IPS DF 19.7 (cell line): ENCODE results near the gene CLPTM1L.
"Not testable (repeated sequence)": the region's sequence is repeated elsewhere in the genome, so short reads cannot be mapped to it uniquely, and the experiment has no call there.

Source experiments
- DNase-seq: peaks from one replicate; pipeline ENCODE4 v3.0.0-alpha.2; 2013; ENCODE audit warnings: low read depth, low spot score

CLPTM1L gene

DNA sequence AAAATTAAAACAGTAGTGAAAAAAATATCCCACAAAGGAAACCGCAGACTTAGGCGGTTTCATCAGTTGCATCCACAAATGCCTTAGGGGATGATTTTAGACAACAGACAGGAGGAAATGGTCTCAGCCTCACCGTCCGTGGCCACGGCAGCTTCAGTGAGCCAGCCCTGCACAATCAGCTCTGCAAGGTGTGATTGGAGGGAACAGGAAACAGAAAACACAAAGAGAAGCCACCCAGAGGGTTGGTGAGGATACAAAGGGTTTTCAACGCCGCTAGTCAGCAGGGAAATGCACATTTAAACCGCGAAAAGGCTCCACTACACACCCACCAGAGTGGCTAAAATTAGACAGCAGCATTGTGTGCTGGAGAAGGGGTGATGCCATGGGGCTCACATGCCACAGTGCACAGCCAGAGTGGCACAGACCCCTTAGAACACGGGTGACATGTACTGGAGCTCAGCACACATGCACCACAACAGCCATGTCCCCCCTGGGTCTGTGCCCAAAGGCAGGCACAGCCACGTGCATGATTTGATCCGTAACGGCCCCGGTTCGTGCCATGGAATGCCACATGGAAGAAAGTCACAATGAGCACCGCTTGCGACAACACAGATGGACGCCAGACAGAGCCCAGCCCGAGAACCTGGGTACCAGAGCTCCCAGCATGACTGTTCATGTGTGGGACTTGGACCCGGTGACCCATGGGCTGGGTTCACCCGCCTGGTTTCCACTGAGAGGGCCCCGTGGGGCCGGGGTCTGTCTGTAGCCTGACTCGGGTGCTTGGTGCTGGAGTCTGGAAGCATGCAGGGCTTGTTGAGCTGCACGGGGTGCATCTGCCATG is 31.7 kb downstream of the CLPTM1L start:
- no peak for DNase-seq

GRCh38 chr5:1312206-1312605 is 32.7 kb downstream of the CLPTM1L start:
- no peak for DNase-seq

DNA sequence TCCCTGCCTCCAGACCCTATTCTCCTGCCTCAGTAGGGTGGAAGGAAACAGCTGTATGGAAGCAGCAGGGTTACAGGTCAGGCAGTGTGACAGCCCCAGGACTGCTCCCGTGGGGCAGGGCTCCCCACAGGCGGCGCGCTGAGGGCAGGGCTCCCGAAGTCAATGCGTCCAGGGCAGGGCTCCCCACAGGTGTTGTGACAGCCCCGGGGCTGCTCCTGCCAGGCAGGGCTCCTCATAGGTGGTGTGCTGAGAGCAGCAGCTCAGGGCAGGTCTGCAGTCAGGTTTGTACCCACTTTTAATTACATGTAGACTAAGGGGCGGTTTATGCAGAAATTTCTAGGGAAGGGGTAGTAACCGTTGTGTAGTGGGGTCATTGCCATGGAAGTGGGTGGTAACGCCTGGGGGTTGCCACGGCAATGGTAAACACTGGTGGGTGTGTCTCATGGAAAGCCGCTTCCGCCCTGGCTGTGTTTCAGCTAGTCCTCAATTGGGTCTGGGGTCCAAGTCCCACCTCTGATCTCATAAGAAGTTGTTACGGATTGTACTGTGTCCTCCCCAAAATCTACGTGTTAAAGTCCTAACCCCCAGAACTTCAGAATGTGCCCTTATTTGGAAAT is 33.4 kb downstream of the CLPTM1L start:
- no peak for DNase-seq

DNA sequence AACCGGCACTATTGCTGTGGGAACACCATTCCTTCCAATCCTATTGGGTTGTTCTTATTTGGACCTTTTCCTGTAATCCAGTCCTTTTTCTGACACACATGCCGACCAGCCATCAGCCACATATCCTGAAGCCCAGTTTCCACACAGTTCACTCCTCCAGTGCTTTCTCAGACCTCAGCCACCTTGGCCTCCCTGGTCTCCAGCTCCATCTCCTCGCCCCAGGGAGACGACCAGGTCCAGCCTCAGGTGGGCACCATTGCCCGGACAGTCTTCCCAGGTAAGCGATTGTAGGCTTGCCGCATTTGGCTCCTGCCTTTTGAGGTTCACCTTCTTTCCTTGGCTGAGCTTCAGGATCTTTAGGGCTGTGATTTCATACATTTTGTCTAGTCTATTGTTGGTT is 34.8 kb downstream of the CLPTM1L start:
- DNase-seq: no peak

GRCh38 chr5:1304033-1304432 is 40.9 kb downstream of the CLPTM1L start:
- DNase-seq: no peak

- DNase-seq: no peak
These were observed 42.6 kb downstream of the CLPTM1L start for GRCh38 chr5:1302258-1302657.

GRCh38 chr5:1300581-1301083 is 44.3 kb downstream of the CLPTM1L start:
- DNase-seq: no peak

GRCh38 chr5:1299961-1300360 is 44.9 kb downstream of the CLPTM1L start:
- DNase-seq: no peak

DNA sequence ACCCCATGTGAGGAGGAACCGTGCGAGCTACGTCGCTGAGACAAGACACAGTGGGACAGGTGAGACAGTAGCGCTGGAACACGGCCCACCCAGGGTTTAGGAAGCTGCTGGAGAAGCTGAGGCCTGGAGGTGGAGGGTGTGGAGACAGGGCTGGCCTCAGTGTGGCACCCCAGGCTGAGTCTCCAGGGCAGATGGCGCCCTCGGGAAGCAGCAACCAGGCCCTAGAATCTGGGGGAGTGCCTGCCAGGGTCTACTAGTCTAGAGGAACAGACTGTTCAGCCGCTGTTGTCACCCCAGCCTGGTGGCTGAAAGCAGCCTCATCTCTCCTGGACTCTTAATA is 45.4 kb downstream of the CLPTM1L start:
- no peak for DNase-seq

DNA sequence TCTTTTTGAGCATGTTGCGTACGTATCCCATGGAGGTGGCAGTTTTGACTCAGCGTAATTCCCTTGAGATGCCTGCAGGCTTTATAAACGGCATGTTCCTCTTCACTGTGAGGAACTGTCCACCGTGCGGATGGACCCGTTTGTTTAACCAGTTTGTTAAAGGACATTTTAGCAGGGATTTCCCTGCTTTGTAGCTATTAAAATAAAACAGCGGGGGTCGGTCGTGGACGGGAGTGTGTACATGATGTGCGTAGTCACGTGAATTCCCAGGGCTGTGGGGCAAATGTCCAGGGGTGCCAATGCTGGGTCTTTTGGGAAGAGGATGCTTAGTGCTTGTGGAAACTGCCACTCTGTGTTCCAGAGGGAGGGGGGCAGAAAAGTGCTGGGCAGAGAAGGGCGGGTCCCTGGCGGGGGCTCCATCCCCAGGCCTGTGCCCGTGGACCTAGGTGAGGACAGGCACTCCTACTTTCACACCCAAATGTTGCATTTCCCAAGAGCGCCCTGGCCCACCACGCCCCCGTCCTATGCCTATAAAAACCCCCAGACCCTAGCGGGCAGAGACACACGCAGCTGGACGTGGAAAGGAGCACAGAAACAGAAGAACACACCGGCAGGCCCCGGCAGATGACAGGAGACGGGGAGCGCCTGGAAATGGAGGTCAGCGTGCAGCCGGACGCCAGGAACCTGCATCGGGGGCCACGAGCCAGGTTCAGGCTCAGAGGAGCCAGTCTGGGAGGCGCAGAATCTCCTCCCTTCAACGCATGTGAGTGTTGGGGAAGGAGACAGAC is 46.0 kb downstream of the CLPTM1L start:
- DNase-seq: no peak

DNA sequence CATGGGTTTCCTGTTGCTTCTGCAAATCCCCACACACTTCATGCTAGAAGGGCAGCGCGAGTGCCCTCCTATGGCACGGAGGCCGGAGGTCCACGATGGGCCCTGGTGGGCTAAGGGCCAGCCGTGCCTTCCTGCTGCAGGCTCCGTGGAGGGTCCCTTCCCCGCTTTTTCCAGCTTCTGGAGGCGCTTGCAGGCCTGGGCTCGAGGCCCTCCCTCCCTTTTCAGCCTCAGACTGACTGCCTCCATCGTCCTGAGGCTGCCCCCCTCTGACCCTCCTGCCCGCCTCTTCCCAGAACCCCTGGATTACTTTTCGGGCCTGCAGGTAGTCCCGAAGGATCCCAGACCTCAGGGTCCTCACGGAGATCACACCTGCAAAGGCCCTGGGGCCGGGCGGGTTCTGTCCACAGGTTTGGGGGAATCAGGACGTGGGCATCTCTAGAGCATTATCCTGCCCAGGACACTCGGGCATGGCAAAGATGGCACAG is 46.8 kb downstream of the CLPTM1L start:
- DNase-seq: no peak

DNA sequence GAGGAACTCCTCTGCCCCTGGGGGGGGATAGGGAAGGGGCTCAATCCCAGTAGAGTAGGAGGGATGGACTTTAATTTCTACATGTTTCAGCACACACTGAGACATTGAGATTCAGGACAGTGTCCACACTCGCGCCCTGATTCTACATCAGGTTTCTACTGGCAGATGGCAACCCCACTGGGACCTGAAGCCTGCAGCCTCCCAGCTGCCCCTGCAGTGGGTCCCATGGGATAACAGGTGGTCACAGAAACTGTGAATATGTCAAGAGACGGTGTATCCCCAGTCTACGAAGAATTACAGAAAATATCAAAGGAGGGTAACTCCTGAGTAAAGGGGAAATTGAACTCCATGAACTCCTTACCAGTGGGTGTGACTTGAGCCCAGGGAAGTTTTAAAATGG is 47.7 kb downstream of the CLPTM1L start:
- DNase-seq: no peak

DNA sequence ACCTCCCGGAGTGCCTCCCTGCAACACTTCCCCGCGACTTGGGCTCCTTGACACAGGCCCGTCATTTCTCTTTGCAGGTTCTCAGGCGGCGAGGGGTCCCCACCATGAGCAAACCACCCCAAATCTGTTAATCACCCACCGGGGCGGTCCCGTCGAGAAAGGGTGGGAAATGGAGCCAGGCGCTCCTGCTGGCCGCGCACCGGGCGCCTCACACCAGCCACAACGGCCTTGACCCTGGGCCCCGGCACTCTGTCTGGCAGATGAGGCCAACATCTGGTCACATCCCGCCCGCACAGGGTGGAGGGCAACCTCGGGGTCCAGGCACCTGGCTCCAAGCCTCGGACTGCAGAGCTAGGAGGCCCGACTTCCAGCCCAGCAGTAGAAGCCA is 49.3 kb downstream of the CLPTM1L start:
- no peak for DNase-seq

GRCh38 chr5:1294835-1295649 is 49.9 kb downstream of the CLPTM1L start, which contains the start of gene TERT:
TSS of gene TERT (minus strand) at chr5:1295068. CDS start at chr5:1294989, 79 bp downstream.
- DNase-seq: no peak

DNA sequence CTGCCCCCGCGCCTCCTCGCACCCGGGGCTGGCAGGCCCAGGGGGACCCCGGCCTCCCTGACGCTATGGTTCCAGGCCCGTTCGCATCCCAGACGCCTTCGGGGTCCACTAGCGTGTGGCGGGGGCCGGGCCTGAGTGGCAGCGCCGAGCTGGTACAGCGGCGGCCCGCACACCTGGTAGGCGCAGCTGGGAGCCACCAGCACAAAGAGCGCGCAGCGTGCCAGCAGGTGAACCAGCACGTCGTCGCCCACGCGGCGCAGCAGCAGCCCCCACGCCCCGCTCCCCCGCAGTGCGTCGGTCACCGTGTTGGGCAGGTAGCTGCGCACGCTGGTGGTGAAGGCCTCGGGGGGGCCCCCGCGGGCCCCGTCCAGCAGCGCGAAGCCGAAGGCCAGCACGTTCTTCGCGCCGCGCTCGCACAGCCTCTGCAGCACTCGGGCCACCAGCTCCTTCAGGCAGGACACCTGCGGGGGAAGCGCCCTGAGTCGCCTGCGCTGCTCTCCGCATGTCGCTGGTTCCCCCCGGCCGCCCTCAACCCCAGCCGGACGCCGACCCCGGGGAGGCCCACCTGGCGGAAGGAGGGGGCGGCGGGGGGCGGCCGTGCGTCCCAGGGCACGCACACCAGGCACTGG is 50.6 kb downstream of the CLPTM1L start:
- no peak for DNase-seq

DNA sequence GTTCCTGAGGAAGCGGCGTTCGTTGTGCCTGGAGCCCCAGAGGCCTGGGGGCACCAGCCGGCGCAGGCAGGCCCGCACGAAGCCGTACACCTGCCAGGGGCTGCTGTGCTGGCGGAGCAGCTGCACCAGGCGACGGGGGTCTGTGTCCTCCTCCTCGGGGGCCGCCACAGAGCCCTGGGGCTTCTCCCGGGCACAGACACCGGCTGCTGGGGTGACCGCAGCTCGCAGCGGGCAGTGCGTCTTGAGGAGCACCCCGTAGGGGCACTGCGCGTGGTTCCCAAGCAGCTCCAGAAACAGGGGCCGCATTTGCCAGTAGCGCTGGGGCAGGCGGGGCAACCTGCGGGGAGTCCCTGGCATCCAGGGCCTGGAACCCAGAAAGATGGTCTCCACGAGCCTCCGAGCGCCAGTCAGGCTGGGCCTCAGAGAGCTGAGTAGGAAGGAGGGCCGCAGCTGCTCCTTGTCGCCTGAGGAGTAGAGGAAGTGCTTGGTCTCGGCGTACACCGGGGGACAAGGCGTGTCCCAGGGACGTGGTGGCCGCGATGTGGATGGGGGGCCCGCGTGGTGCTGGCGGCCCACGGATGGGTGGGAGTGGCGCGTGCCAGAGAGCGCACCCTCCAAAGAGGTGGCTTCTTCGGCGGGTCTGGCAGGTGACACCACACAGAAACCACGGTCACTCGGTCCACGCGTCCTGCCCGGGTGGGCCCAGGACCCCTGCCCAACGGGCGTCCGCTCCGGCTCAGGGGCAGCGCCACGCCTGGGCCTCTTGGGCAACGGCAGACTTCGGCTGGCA is 51.3 kb downstream of the CLPTM1L start:
- DNase-seq: no peak

DNA sequence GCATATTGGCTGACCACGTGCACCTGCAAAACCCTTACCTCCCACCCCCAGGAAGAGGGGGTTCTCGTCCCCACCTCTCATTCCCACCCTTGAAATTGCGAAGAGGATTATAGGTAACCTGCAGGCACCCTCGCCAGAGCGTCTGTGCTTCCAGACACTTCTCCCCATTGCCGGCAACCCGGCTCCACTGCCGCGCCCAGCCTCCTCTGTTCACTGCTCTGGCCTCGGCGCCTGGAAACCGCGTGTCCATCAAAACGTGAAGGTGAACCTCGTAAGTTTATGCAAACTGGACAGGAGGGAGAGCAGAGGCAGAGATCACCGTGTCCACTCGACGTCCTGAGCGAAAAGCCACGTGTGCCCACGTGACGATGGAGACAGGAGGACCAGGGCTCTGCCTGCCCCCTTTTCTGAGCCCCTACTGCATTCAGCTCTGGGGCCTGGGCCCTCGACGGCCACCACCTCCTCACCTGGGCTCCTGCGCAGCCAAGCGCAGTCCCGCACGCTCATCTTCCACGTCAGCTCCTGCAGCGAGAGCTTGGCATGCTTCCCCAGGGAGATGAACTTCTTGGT is 52.0 kb downstream of the CLPTM1L start:
- DNase-seq: no peak

GRCh38 chr5:1292139-1292538 is 52.8 kb downstream of the CLPTM1L start:
- no peak for DNase-seq

DNA sequence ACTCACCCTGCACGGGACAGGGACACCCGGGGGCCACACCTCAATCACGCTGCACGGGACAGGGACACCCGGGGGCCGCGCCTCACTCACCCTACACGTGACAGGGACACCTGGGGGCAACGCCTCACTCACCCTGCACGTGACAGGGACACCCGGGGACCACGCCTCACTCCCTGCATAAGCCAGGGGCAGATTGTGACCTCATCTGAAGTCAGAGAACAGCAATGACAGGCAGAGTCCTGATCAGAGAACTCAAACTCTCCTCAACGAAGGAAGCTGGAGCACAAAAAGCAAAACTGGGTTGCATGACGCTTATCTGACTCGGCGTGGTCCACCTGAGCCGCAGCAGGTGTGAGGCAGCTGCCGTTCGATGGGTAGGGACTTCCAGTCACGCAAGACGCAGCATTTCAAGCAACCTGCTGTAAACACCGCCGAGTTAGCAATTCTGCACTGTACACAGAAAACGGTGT is 53.3 kb downstream of the CLPTM1L start:
- DNase-seq: no peak

GRCh38 chr5:1290956-1291355 is 53.9 kb downstream of the CLPTM1L start:
- not testable (repeated sequence) for DNase-seq
